NCI-H2171 (cell line): Measurements from ENCODE around the gene GYS2.
"Not testable (repeated sequence)": the region's sequence is repeated elsewhere in the genome, so short reads cannot be mapped to it uniquely, and the experiment has no call there.

ENCODE experiments used
- DNase-seq: peaks from one replicate; lab custom pipeline; 2025; lab: John Stamatoyannopoulos, UW

Gene GYS2

DNA sequence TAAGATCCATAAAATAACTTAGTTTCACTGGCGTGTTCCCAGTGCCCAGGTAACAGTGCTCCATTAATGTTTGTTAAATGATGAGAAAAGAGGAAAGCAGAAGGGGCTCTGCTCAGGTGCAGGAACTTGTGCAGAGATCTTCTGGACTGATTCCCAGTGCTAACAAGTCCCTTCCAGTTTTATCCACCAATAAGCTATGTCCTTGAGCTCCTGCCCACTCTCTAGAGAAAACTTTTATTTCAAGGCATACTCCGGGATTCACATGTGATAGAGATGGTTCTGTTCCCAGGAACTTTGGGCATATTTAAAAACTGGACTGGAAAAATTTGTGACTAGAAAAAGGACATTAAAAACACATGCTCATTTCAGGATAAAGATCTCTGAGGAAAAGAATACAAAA, 1.9 kb downstream of the GYS2 start:
- DNase-seq = no peak

DNA sequence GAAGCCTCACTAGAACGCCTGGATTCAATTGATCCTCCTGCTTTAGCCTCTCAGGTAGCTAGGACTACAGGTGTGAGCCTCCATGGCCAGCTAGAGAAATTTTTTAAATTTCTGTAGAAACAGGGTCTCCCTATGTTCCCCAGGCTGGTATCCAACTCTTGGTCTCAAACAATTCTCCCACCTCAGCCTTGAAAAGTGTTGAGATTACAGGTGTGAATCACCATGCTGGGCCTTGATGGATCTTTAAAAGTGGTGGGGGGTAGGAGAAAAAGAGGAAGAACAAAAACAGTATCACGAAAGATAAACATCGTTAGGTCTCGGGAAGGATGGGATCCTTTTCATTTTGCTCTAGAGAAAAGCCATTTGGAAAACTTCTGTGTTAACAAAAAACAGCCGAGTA, 4.5 kb downstream of the GYS2 start:
- no peak for DNase-seq

DNA sequence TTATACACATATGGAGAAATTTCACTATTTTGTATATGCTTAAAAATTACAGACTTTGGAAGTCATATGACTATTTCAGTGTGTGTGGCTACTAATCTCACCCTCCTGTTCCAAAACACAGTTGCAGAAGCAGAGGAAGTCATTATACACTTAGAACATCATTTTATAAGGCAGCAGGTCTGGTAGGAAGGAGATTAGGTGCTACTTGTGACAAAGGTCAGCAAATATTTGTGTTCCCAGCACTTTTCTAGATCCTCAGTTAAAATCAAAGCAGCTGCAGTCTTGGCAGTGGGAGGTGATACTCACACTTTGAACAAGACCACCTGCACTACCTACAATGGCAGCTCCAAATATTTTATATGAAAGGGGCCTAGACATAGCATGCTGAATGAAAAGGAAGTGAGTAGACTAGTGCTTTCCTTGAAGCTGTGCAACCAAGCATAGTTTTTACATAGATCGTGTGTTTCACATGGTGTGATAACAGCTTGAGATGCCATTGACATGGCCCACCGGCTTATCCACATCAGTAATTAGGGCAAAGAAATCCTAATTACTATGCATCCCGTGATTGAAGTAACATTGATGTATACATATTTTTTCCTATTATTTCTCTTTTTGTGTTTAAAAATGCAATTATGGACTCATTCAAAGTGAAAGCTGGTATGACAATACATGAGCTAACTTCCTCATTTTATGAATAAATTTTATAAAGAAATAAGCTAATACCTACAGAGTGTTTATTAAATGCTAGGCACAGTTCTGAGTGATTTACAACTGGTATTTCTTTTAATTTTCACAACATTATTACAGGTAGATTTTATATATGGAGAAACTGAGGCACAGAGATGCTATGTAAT, 5.3 kb downstream of the GYS2 start:
- no peak for DNase-seq

DNA sequence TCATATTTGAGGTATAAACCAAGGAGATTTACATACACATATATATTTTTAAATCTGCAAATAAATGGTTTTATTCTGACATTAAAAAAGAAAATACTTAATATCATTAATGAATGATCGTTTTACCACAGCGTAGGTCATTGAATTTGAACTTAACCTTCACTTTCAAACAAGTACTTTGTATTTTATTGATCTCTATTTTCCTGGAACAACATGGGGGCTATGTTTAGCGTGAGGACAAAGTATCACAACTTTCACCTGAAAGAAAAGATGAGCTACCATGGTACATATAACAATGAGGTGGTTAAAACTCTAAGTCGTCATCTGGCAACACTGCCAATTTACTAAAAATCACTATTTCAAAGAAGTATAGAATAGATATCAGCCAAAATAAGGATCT, 6.0 kb downstream of the GYS2 start:
- DNase-seq = no peak

DNA sequence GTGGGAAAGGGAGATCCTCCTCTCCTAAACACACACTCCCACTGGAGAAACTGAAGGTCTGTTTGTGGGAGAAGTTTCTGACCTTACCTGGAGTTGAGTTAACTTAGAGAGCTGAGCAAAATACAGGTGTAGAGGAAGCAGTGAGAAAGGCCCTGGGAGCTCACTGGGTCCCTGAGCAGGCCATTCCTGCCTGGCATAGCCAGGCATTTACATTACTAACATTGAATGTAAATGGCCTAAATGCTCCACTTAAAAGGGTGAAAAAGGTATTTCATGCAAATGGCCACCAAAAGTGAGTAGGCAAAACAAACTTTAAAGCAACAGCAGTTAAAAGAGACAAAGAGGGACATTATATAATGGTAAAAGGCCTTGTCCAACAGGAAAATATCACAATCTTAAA, 9.3 kb downstream of the GYS2 start:
- DNase-seq = not testable (repeated sequence)

DNA sequence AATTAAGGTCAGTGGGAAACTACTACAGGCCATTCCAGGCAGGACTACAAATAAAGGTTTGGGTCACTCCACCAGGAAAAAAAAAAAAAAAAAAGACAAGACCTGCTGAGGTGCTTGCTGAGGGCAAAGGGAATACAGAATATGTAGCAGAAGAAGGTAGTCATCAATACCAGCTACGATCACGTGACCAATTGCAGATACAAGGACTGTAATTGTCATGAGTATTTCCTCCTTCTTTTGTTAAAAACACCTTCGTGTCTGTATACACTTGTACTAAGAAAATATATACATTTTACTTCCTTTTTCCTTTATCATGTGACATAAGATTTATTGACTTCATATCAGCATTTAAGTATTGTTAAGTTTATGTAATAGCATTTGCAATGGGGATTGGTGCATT, 19.2 kb downstream of the GYS2 start:
- DNase-seq = no peak

DNA sequence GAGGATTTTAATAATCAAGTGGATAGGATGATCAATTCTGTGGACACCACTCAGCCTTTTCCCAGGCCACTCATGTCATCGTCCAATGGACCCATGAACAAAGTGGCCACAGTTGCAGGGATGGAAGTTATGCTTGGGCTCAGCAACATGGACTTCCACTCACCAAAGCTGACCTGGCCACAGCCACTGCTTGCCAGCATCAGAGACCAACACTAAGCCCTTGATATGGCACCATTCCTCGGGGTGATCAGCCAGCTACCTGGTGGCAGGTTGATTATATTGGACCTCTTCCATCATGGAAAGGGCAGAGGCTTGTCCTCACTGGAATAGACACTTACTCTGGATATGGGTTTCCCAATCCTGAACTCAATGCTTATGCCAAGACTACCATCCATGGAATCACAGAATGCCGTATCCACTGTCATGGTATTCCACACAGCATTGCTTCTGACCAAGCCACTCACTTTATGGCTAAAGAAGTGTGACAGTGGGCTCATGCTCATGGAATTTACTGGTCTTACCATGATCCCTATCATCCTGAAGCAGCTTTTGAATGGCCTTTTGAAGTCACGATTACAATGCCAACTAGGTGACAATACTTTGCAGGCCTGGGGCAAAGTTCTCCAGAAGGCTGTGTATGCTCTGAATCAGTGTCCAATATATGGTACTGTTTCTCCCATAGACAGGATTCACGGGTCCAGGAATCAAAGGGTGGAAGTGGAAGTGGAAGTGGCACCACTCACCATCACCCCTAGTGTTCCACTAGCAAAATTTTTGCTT, 20.1 kb downstream of the GYS2 start:
- DNase-seq = not testable (repeated sequence)

DNA sequence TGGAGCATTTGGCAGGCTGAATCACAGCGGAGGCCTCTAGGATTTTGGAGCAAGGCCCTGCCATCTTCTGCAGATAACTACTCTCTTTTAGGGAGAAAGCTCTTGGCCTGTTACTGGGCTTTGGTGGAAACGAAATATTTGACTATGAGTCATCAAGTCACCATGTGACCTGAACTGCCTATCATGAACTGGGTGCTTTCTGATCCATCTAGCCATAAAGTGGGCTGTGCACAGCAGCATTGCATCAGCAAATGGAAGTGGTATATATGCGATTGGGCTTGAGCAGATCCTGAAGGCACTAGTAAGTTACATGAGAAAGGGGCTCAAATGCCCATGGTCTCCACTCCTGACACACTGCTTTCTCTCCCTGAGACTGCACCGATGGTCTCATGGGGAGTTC, 21.1 kb downstream of the GYS2 start:
- DNase-seq = no peak

DNA sequence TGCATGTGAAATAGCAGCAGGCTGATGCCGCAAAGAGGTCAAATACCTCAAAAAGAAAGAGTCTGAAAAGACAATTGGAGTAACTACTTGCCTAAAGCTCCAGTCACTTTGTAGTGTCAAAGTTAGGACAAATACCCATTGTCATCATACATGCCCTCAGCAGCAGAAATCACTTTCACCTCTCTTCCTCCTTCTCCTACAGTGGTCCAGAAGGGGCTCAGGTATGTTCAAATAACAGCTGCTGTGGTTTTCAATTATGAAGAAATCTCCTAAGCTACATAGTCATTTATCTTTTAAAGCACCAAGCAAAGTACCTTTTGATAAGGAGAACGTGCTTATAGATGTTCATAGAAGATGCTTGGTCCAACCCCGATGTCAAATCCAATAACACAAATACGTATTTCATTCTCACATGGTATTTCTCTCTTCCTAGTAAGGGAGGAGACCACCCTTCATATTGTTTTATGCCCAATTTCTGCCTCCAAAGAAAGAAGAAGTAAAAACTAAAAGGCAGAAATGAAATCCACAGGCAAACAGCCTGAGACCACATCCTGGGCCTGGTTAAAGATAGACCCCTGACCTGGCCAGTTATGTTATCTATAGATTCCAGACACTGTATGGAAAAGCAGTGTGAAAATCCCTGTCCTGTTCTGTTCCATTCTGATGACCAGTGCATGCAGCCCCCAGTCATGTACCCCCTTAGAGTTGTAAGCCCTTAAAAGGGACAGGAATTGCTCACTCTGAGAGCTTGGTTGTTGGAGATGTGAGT, 23.7 kb downstream of the GYS2 start:
- no peak for DNase-seq

DNA sequence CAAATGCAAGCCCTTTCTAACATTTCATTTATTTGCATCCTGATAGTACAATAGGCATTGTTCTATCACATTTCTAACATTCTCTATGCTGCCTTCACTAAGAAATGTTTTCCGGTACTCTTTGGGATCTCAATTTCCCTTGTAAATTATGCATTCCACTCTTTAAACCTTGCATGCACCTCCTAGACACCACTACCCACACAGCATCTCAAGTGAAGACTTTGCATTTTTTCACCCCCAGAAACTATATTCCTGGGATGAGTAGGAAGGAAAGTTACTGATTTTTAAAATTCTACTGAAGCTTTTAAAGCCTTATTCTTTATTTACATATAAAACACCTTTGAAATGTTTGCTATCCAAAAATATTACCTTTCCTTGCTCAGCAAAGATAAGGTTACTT, 27.1 kb downstream of the GYS2 start:
- DNase-seq = no peak

DNA sequence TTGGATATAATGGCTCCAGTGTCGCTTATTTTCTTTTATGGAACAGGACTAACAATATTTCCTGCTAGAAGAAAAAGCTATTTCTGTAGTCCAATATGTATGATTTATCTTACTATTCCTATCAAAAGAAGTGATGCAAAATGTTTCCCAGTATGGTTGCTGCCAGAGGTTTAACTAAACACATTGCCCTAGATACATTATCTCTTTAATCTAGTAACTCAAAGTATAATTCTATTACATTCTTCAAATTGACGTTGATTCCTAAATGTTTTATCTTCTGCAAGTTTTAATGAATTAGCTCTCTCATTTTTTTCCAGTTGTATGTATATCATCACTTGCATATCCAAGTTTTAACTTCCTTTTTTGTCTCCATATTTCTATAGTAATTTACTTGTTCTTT, 28.2 kb downstream of the GYS2 start:
- DNase-seq = no peak

DNA sequence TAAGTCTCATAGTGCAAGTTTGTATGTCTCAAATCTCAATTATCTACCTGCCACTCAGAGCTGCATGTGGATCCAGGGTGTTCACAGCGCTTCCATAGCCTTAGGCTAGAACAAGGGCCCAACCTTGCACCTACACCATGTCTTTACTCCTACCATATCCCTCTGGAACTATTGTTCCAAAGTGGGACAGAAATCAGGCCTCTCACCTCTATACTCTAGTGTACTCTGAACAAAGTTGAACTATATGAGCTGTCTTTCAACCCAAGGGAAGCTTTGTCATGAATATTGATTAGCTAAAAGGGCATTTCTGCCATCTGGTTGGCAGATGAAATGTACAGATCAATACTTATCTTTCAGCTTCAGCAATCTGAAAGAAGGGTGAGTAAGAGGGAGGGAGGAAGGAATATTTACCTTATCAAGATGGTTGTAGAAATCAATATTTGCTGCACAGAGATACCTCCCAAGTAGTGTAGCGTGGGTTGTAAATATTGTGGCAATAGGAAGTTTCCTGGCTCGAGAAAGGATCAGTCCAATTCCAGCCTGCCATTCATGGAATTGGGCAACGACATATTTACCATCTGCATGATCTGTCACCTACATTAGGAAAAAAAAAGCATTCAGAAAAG, 30.8 kb downstream of the GYS2 start:
- no peak for DNase-seq

DNA sequence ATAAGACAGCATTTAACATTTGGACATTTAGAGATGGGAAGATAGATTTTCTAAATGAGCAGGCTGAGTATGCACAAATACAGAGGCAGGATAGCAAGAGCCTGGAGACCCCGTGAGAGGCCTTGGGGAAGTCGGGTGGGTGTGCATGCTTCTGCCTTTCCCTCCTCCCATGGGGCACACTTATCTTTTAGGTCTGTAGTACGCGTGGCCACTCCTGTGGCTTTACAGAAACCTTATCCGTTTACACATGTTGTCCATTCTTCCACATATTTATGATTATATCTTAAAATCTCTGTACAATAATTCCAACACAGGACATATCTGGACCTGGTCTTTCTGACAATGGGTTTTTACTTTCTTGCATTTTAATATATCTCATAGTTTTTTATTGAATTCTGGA, 33.6 kb downstream of the GYS2 start:
- no peak for DNase-seq

DNA sequence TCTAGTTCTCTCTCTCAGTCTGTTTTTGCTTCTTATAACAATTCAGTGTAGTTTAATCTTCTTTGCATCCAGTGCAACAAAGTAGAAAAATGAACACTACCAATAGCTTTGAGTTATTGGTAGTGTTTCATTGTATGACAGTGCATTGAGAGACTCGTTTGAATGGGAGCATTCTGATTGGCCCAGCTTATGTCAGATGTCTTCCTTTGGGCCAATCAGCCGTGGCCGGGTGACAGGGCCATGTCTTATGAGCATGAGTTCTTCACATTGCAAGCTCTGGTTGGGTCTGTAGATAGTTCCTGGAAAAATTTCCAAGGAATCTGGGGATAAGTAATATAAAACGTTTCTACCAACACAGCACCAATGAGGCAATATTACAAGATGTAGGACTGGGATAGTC, 36.5 kb downstream of the GYS2 start:
- no peak for DNase-seq

DNA sequence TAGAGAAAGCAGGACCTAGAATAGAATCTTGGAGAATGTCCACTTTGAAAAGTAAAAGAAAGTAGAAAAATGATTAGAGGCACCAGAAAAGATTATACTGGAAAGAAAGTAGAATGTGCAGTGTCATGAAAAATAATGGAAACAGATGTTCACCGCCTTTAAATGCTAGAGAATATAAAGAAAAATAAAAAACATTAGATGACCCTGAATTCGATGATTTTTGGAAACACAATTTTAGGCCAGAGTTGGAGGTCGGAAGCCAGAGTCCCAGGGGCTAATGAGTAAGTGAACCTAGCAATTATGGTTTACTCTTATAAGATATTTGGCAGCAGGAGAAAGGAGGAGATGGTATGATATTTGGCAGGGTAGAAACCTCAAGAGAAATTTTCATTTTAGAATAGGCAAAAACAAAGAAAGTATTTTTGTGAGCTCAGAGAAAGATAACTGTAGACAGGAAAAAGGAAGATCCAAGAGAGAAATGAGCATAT, 37.7 kb downstream of the GYS2 start:
- DNase-seq = no peak

DNA sequence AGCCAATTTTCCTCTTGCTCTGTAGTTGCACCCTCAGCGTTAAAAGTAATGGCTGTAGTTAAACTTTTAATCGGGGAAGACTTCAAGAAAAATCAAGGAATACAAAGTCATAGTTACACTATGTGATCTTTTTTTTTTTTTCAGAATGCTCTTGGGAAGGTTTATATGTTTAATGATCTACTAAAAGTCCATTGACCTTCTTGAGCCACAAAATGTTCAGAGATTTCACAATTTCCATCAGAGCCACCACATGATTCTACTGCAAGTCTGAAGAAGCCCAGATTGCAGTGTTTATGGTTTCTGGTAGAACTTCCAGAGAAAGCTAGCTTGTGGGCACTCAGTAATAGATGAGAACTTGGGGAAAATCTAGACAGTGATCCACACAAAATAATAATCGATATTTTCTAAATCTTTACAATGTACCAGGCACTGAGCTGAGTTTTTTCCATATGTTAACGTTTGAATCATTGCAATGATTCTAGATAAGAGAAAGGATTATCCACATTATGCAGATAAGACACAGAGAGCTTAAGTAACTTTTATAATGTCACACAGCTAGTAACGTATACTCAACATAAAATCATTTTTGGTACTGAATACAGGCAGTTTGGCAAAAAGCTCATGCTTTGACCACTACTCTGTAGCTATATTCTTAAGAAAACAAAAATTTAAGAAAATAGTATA, 38.3 kb downstream of the GYS2 start:
- no peak for DNase-seq

DNA sequence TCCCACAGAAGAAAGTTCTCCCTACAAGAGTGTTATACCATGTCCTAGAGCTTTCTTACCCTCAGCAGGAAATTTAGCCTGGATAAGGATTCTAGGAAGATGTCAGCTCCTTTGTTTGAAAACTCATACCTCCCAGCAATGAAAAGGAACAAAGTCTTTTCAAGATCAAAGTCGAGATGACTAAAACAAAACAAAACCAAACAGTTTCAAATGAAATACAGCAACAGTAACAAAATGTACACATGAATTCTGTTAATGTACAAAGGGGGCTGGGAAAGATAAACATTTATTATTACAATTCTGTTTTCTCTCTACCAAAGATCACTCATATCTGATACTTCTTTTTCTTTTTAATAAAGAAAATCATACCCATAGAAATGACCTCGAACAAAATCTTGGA, 41.8 kb downstream of the GYS2 start:
- no peak for DNase-seq

DNA sequence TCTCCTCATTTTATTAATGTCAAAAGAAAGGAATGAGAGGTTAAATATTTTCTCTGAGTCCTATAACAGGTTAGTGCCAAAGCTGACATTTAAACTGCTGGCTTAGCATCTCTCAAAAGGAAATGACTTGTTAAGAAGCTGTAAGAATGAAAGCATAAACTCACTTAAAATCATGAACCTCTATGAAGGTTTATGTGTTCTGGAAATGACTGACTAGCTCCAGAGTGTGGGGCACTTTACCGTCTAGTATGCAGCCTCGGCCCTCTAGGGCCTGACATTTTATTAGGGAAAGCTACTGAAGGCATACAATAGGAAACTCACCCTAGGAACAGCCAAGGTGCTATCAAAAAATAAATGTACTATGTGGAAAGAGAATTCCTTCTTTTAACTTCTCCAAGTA, 43.5 kb downstream of the GYS2 start:
- no peak for DNase-seq

DNA sequence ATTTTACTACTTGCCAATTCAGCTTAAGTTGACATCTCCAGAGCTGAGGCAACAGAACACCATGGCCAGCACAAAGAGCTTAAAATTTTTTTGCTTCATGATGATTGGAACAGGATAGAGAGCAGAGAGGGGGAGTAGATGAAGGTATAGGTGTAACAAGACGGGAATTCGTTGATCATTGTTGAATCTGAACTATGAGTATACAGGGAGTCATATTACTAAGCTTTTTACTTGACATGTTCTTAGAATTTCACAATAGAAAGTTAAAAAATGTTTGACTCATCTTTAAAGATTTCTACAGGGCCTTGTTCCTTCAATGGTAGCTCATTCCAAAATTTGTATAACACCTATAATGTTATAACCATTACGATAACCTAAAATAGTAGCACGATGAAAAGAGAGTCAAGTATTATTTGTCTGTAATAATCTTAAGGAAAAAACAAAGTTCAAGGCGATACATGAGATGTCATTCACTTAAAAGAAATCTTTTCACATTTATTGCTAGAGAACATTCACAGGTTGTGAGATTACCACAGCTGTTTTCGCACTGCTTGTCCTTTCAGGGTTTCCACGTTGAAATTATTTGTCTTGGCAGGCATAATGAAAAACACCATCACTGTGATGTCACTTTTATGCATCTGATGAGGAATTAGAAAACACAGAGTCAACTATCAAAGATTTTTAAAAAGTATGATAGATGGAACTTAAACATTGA, 44.6 kb downstream of the GYS2 start:
- DNase-seq = no peak

DNA sequence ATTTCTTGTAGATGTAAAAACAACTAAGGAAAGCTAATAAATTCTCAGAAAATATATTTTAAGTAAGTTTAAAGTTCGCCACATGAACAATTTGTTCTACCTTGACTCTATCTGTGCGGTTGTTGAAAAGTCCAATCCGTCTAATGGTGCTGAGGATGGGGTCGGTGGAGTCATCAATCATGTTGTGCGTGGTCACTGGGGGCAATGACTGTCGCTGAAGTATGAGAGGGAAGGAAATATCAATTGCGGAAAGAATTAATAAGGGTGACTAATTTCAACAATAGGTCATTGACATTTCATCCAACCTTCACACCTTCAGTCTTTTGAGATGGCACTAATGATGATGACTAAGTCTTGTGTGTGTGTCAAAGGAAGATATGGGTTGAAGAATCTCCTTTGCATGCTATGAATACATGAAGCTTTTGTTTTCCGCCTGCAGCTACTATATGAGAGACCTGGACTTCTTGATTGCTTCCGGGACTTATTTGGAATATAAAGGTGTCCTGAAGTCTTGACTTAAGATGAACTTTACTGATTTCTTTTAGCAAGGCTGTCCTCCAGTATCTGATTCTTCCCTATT, 46.5 kb downstream of the GYS2 start:
- DNase-seq = no peak

DNA sequence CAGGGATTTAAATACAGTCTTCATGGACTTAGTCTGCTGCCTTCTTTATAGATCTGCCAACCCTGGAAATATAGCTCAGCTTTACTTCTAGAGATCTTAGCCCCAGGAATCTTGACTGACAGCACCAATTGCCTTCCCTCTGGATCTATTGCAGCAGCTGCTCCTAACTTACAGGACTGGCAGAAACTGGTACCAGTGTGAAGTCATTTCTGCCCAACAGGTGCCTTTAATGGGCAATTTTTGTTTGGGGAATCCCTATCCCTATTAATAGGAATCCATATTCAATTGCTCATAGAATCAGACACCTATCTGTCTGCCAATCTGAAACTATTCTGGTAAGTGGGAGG, 51.3 kb downstream of the GYS2 start:
- DNase-seq = no peak
